Stimulated activated CD8-positive, alpha-beta memory T cell treated with anti-CD3 and anti-CD28 coated beads, Interleukin-4, amount 100 ng/mL, for 4 hours (primary cell): ENCODE measurements around the gene GTF2IRD1.
"Not testable (repeated sequence)": the region's sequence is repeated elsewhere in the genome, so short reads cannot be mapped to it uniquely, and the experiment has no call there.

Experiments
- DNase-seq, 2 donors: peaks; one replicate each; pipeline ENCODE4 v3.0.0-alpha.2; 2020; ENCODE audit warnings: low read depth in 2 of 2, low spot score in 1 of 2

Gene GTF2IRD1

GRCh38 chr7:74467876-74468275, 14.2 kb downstream of the GTF2IRD1 start:
- DNase-seq: no peak

GRCh38 chr7:74470504-74470903, 16.8 kb downstream of the GTF2IRD1 start:
- DNase-seq: no peak

- DNase-seq: no peak
Observed at GRCh38 chr7:74473116-74473515, 19.4 kb downstream of the GTF2IRD1 start.

GRCh38 chr7:74474271-74474865, 20.7 kb downstream of the GTF2IRD1 start:
- DNase-seq: no peak

- no peak for DNase-seq
Observed at GRCh38 chr7:74475243-74475986, 21.7 kb downstream of the GTF2IRD1 start.

GRCh38 chr7:74475987-74476350, 22.3 kb downstream of the GTF2IRD1 start:
- DNase-seq: no peak

- DNase-seq: no peak
Observed at GRCh38 chr7:74476626-74477025, 22.9 kb downstream of the GTF2IRD1 start.

- no peak for DNase-seq
Observed at GRCh38 chr7:74478671-74479065, 25.0 kb downstream of the GTF2IRD1 start.

- DNase-seq: no peak
Observed at GRCh38 chr7:74479066-74479781, 25.5 kb downstream of the GTF2IRD1 start.

- no peak for DNase-seq
Observed at GRCh38 chr7:74479961-74480829, 26.5 kb downstream of the GTF2IRD1 start.

- DNase-seq: no peak
Observed at GRCh38 chr7:74480861-74481417, 27.2 kb downstream of the GTF2IRD1 start.

GRCh38 chr7:74481458-74482196, 27.9 kb downstream of the GTF2IRD1 start:
- DNase-seq: no peak

GRCh38 chr7:74482197-74482467, 28.4 kb downstream of the GTF2IRD1 start:
- no peak for DNase-seq

GRCh38 chr7:74482629-74483401, 29.1 kb downstream of the GTF2IRD1 start:
- DNase-seq: no peak

- DNase-seq: no peak
Observed at GRCh38 chr7:74483402-74484336, 30.0 kb downstream of the GTF2IRD1 start.

GRCh38 chr7:74485611-74486010, 31.9 kb downstream of the GTF2IRD1 start:
- no peak for DNase-seq

- not testable (repeated sequence) for DNase-seq
Observed at GRCh38 chr7:74488518-74489030, 34.9 kb downstream of the GTF2IRD1 start.
